ENCODE results near the gene EFCAB5.
"Not testable (repeated sequence)": the region's sequence is repeated elsewhere in the genome, so short reads cannot be mapped to it uniquely, and the experiment has no call there.

Gene EFCAB5

GRCh38 chr17:29941334-29941733, at the start of gene EFCAB5:
EFCAB5 (plus strand) TSS chr17:29941634; CDS start chr17:29941797, 163 bp downstream.
- DNase-seq: no peak

GRCh38 chr17:29892201-29892600, 49.2 kb upstream of the EFCAB5 start:
- DNase-seq: no peak

- not testable (repeated sequence) for DNase-seq
Observed at GRCh38 chr17:29897136-29897535, 44.3 kb upstream of the EFCAB5 start.

- no peak for DNase-seq
Observed at GRCh38 chr17:29903471-29903870, 38.0 kb upstream of the EFCAB5 start.

GRCh38 chr17:29905086-29905878, 36.2 kb upstream of the EFCAB5 start:
- no peak for DNase-seq

- no peak for DNase-seq
Observed at GRCh38 chr17:29905879-29906167, 35.6 kb upstream of the EFCAB5 start.

- DNase-seq: no peak
Observed at GRCh38 chr17:29906969-29907368, 34.5 kb upstream of the EFCAB5 start.

GRCh38 chr17:29909236-29910003, 32.0 kb upstream of the EFCAB5 start:
- no peak for DNase-seq

GRCh38 chr17:29911641-29912177, 29.7 kb upstream of the EFCAB5 start:
- no peak for DNase-seq

- DNase-seq: no peak
Observed at GRCh38 chr17:29914819-29915537, 26.5 kb upstream of the EFCAB5 start.

GRCh38 chr17:29918016-29918415, 23.4 kb upstream of the EFCAB5 start:
- no peak for DNase-seq

GRCh38 chr17:29918922-29919856, 22.2 kb upstream of the EFCAB5 start:
- DNase-seq: no peak

GRCh38 chr17:29924786-29925185, 16.6 kb upstream of the EFCAB5 start:
- no peak for DNase-seq

- DNase-seq: no peak
Observed at GRCh38 chr17:29927546-29927945, 13.9 kb upstream of the EFCAB5 start.

- no peak for DNase-seq
Observed at GRCh38 chr17:29929006-29929532, 12.4 kb upstream of the EFCAB5 start.

- peak; percentile 94 for DNase-seq
Observed at GRCh38 chr17:29929533-29930408, 11.7 kb upstream of the EFCAB5 start, which contains the start of gene SSH2. SSH2 (minus strand) TSS chr17:29930228; CDS start chr17:29930000, 228 bp downstream.

GRCh38 chr17:29930409-29931010, 10.9 kb upstream of the EFCAB5 start:
- DNase-seq: no peak

- peak; percentile 94 for DNase-seq
Observed at GRCh38 chr17:29931231-29931932, 10.1 kb upstream of the EFCAB5 start.

- peak; percentile 27 for DNase-seq
Observed at GRCh38 chr17:29933379-29933778, 8.1 kb upstream of the EFCAB5 start.

GRCh38 chr17:29935909-29936308, 5.5 kb upstream of the EFCAB5 start:
- DNase-seq: not testable (repeated sequence)

Data from NCI-H345 (cell line).